Activated CD4-positive, alpha-beta T cell treated with anti-CD3 and anti-CD28 coated beads for 24 hours (primary cell): ENCODE results near the gene ZKSCAN8.

Experiments used
- DNase-seq, 2 donors: peaks; one replicate each; pipeline ENCODE4 v3.0.0-alpha.2; 2020; ENCODE audit warnings: low read depth in 2 of 2

ZKSCAN8 gene

DNA sequence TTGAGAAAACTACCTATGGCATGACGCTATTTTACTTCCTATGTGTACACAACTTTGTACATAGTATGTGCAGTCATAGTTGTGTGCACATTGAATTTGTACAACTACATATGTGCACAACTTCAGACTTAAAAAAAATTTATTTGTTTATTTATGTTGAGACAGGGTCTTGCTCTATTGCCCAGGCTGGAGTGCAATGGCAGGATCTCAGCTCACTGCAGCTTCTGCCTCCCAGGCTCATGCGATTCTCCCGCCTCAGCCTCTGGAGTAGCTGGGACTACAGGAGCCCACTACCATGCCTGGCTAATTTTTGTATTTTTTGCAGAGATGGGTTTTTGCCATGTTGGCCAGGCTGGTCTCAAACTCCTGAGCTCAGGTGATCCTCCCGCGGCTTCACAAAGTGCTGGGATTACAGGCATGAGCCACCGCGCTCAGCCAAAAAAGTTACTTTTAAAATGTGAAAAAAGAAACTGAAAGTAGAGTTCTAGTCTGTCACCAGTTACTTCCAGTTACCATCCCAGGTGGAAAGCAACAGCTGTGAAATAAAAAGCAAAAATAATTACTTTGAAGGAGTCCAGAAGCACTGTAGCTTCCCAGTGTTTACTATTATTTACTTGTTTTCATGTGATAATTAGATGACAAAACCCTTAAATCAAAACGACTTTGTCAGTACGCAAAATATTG is 1.7 kb upstream of the ZKSCAN8 start:
- no peak for DNase-seq

DNA sequence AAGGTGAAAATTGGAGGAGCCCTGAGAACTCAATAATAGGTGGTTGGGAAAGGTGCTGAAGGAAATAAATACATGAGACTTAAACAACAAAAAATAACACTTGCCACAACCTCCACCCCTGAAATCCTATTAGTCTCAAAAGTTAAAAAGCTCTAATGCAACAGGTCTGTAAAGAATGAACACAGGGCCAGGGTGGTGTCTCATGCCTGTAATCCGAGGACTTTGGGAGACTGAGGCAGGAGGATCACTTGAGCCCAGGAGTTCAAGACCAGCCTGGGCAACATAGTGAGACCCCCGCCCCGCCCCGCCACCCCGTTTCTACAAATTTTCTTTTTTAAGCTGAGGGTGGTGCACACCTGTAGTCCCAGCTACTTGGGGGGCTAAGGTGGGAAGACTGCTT is 1.1 kb upstream of the ZKSCAN8 start:
- no peak for DNase-seq

DNA sequence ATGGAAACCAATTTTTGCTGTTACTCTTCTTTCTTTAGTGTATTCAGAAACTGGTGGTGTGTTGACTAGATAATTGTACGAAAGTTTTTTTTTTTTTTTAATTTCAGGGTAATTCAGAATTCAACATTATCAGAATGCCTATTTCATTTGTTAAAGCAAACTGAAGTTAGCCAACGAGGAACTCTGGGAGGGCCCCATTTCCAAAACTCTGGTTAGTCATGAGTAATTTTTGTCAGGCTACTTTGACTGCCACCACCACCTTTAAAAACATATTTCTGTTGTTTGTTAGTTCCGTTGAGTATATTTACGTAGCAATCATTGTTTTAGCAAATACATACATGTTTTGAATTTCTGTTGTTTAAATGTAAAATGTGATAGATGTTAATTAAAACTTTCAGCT is 763 bp downstream of the ZKSCAN8 start:
- no peak for DNase-seq

DNA sequence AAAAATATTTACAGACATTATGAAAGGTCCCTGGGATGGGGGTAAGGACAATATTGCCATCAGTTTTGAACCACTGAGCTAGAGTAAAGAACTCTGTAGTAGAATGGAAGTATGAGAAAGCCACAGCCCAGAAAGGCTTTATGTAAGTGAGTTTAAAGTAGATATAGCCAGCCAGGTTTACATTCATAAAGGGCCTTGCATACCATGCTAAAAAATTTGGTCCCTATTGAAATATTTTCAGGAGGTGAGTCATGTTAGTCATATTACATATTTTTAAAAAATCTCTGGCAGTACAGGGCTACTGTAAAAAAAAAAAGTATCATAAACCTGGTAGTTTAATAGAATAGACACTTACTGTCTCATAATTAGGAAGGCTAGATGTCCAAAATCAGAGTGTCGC is 3.5 kb downstream of the ZKSCAN8 start:
- no peak for DNase-seq

DNA sequence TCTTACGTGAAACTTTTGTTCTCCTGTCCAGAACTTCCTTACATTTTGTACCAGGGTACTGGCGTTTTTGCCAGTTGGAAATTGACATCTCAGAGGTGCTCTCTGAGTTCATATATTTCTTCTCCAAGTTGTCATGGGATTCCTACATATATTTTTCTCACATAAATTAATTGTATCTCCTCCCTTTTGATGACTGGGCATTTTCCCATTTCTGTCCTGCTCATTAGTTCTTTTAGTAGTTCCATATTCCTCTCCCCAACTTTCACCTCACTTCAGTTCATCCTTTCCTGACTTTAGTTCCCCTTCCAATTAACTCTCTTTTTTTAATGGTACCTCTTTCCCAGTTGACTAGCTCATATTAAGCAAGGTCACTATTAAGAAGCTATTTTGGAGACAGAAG is 10.8 kb downstream of the ZKSCAN8 start:
- no peak for DNase-seq

DNA sequence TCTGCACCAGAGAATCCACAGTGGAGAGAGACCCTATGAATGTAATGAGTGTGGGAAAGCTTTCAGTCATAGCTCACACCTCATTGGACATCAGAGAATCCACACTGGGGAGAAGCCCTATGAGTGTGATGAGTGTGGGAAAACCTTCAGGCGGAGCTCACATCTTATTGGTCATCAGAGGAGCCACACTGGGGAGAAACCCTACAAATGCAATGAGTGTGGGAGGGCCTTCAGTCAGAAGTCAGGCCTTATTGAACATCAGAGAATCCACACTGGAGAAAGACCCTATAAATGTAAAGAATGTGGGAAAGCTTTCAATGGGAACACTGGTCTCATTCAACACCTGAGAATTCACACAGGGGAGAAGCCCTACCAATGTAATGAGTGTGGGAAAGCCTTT is 11.9 kb downstream of the ZKSCAN8 start:
- DNase-seq = no peak

DNA sequence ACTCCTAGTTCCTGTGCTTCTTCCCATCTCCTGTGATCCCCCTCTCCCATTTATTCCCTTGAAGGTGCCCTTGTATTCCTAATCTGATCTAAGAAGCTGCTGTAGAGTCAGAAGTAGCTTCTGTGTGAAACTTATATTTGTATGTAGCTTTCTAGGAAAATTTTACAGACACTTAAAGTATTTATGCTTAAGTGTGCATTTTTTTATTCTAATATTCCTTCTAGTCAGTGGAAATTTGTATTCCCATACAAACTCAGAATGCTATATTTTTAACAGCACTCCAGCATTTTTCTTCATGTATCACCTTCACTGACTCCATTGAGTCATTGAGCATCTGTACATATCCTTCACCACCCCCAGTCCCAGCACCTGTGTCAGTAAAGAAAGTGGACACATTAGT is 12.7 kb downstream of the ZKSCAN8 start:
- DNase-seq = no peak

DNA sequence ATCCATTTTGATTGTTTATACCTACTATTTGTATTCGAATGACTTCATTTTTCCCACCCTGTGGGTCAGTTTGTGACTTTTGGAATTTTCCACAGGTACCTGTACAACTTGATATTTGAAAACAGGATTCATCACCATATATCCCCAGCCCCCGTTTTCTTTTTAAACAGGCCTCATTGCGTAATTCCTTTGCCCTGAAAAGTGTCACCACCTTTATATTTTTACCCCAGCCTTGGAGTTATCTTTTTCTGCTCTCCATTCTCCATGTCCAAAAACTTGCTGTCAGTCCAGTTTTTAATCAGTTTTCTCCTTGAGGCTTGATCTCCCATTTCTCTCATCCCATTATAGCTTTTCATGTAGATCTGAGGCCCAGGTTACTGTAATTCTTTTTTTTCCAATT is 16.6 kb downstream of the ZKSCAN8 start:
- no peak for DNase-seq

DNA sequence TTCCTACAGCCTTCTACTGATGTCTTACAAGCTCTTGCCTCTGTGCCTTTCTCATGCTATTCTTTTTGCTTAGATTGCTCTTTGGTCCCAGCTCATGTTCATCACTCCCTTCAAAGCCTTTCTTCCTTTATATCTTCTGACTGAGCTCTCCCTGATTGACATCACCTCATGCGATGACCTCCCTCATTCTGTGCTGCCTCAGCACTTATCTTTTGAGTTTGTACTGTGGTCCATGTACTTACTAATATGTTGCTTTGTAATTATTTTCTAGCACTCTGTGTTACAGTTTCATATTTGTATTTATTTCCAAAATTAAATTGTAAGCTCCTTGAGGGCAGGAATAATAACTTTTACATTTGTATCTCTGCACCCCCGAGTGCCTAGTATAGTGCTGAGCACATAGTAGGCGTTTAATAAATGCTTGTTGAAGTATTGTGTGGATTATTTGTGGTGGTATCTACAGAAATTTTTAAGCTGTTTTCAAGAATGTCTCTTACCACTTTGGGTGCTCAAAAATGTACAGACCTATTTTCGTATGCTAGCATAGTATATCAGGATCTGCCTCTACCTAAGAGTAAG is 17.4 kb downstream of the ZKSCAN8 start:
- no peak for DNase-seq

DNA sequence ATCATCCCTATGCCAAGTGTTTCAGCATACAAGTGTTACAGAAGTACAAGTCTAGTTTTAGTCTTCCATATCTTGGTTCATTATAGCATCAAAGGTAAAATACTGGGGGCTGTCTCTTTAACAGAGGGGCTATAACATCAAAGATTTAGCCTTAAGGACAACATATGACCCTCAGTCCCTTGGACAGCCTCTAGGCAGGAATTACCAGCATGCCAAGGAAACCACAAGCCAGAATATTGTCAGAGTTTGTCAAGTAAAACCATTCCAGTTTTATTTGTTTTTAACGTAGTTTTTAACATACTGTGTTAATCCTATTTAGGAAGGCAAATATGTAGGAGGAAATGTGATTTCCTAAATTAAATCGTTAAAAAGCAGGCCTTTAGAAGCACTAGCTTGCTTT is 18.6 kb downstream of the ZKSCAN8 start:
- no peak for DNase-seq

DNA sequence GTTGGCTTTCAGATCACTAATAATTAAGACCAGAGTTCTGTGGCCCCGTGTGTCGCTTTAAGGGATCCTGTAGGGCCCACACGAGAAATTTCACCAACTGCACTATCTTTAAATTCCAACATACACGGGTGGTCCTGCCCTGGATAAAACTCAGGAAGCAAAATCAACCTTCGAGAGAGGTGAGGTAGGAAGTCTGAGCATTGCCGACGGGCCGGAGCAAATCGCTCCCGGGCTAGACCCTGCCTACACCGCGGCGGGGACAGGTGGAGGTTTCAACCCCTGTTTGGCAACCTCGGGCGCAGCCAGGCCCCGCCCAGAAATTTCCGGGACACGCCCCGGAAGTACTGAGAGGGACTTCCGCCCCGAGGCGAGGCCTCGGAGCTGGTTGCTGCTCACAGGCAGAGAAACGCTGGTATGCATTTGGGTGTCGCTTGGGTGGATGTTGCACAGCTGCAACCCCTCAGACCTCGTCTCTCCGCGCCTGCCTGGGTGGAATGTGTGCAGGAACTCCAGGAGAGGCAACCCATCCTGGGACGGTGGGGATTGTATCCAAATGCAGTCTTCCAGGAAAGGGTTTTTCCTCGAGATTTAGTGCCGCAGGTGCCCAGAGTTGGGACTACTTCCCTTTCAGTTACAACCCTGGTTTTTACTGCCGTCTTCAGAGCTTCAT is 19.9 kb downstream of the ZKSCAN8 start:
- peak; percentile 76 to 81 for DNase-seq

DNA sequence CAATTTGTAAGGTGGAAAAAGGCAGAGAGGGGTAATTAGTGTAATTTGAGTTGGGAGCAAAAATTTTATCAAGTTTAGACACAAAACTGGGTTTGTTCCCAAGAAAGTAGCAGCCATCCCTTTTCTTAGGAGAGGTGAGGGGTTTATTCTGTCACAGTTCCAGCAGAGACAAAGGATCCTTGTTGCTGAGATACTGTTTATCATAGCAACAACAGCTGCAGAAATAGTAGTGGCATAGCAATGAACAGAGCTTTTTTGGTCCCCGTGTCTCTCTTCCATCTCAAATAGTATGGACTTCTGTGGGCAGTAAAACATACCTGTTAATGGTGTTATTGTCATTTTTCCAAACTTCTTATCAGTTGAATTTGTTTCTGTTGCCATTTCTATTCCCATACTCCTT is 23.9 kb downstream of the ZKSCAN8 start:
- no peak for DNase-seq

DNA sequence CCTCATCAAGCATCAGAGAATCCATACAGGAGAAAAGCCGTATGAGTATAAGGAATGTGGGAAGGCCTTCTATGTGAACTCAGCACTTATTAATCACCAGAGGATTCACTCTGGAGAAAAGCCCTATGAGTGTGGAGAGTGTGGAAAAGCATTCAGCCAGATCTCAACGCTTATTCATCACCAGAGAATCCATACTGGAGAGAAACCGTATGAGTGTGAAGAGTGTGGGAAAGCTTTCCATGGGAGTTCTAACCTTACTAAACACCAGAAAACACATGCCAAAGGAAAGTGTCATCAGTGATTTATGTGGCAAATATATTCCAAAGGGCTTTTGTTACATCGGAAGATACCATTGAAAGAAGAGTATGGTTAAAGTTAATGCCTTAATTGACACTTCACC is 25.4 kb downstream of the ZKSCAN8 start:
- no peak for DNase-seq

DNA sequence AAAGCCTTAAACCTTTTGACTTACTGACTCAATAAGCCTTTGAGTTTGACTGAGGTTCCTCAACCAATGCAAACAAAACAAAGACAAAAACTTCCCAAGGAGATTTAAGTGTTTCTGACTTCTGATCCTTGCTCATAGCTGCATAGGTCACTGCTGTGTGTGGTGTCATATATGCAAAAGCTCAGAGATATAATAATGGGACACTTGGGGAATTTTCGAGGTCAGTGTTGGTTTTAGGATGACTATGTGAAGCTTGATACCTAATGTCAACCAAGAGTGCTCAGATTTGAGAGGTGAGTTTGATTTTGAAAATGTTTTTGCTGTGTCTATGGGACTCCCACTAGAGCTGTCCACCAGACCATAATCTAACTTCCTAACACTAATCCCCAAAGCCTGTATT is 26.2 kb downstream of the ZKSCAN8 start:
- DNase-seq = no peak

DNA sequence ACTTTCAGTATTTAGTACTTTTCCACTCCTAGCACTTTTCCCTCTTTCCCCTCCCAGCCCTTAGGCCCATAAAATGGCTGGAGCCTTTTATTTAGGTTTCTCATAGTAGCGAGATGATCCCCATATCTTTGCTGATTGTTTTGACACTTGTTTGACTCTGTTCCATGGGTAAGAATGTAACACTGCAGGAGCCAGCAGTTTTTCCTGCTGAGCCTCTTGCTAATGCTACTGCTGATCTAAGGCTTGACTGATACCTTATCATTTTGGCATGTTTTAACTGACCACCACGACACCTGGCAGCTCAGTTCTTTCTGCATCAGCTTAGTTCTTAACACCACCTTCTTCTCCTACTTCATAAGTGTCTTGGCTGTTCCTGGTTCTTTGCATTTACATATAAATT is 29.6 kb downstream of the ZKSCAN8 start:
- no peak for DNase-seq

DNA sequence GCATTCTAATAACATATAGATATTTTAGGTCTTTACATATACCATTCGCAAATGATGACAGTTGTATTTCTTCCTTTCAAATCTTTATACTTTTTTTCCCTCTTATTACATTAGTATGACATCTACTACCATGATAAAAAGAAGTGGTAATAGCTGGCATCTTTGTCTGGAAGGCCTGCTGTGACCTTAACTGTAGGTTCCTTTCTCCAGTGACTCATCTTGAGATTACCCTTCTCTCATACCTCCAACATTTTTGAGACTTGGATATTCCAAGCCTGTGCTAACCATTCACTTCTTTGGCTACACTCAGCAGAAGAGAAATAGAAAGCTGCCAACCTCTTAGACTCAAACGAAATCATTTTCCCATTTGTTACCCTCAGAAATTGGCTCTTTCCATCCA is 30.3 kb downstream of the ZKSCAN8 start:
- DNase-seq = no peak

DNA sequence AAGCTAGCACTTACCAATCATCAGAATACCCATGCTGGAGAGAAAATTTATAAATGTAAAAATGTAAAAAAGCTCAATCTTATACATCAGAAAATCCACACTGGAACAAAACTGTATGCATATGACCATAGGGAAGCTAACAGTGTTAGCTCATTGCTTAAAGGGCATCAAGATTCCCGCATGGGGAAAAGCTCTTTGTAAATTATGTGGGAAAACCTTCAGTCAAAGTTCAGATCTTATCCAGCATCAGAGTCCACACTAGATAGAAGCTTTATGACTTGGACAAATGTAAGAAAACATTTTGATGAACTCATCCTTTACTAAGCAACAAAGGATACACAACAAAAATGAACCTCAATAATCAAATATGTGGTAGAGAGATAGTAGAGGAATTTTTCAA is 34.7 kb downstream of the ZKSCAN8 start:
- no peak for DNase-seq

DNA sequence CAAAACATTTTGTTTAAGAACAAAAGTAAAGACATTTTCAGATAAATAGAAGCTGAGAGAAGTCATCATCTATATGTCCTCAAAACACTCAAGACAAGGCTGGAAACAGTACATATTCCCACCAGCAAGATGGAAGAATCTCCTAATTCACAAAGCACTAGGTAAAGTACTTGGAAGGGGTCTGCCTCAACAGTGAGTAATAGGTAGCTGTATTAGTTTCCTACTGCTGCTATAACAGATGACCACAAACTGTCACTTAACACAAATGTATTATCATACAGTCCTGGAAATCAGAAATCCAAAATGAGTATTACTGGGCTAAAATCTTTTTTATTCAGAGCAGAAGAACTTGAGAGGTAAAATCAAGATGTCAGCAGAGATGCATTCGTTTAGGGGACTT is 40.6 kb downstream of the ZKSCAN8 start:
- DNase-seq = no peak

DNA sequence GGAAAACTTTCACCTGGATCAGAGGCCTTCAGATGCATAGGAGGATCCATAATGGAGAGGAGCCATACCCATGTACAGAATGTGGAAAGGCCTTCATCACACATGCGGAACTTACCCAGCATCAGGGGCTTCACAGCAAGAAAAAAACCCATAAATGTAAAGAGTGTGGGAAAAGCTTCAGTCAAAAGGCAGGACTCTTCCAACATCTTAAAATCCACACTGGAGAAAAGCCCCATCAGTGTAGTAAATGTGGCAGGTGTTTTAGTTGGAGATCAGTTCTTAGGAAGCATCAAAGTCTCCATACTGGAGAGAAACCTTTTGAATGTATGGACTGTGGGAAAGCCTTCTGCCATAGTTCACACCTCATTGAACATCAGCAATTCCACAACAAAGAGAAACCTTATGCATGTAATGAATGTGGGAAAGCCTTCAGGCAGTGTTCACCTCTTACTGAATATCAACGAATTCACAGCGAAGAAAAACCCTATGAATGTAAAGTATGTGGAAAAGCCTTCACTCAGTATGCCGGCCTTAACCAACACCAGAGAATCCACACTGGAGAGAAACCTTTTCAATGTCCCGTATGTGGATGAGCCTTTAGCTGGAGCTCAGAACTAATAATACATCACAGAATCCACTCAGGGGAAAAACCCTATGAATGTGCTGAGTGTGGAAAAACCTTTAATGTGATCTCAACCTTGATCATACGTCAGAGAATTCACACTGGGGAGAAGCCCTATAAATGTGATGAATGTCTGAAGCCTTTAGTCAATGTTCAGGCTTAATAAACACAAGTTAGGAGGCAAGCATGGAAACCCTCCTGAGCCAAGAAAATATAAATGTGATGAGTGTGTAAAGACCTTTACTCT is 46.7 kb downstream of the ZKSCAN8 start:
- no peak for DNase-seq

DNA sequence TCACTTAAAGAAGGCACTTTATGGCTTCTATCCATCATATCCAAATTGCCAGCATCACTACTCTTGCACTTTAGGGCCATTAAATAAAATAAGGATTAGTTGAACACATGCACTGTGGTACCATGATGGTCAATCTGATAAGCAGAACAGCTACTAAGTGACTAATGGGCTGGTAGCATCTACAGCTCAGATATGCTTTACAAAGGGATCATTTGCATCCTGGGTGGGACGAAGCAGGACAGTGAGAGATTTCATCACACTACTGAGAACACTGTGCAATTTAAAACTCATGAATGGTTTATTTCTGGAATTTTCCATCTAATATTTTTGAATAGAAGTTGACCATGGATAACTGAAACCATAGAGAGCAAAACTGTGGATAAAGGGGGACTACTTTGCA is 58.3 kb downstream of the ZKSCAN8 start:
- no peak for DNase-seq

DNA sequence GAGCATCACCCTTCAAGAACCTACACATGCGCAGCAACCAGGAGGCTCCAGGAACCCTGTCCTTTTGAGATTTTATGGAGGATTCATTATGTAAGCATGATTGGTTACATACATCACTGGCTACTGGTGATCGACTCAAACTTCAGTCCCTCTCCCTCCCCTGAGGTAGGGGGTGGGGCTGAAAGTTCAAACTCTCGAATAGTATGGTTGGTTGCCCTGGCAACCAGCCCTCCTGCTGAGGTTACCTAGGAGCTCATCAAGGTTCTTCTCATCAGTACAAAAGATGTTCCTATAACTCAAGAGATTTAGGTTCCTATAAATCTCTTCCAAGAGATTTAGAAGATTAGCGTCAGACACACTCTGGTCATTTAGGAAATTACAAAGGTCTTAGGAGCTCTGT is 61.5 kb downstream of the ZKSCAN8 start:
- no peak for DNase-seq

DNA sequence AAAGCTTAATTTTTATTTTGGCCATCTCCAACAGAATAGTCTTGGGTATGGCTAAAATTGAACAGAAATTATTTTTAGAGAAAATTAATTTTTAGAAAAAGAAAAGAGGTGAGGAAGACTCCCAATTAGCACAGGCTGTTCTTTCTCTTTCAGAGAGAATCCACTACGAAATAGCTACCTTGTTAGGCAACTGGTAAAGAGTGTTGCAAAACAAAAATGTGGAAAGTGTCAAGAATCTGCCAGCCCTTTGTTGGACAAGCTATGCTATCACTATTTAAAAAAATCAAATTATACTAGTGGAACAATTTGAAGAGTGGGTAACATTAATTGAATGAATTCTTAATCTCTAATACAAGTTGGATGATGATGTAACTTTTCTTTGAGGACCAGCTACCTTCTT is 64.2 kb downstream of the ZKSCAN8 start:
- no peak for DNase-seq

DNA sequence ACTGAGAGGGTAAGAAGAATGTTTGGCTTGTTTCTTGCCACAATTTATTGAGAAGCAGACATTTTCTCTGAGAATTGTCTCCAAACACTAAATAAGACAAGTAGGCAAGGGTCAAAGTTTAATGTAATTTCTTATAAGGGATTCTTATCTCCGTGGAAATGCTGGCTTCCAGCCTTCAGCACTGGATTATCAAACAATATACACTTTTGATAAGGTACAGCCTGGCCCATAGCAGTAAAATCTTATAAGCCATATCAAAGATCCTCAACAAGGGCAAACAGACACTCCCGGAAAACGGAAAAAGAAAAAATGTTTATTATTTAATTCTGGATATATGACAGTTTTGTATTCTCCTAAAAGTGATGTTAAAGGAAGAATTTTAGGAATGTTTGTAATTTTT is 64.8 kb downstream of the ZKSCAN8 start:
- DNase-seq = no peak
